HepG2 (cell line): ENCODE measurements around the gene TMEM174. TPM values are rescaled to one million over a fixed set of nuclear protein-coding genes. Genes with fewer than 3 reads are reported as not detected.

ENCODE experiments used
- ATAC-seq: fragments of 200-7000 bp; cut with Tn5 transposase; 3 replicates; pipeline ENCODE4 v1.9.1; 2020; ENCODE audit warnings: mild to moderate bottlenecking, moderate library complexity
- BruUV-seq: library from RNA; stranded (reverse); fragments of 400-500 nt; replicated peaks from 2 replicates; lab custom pipeline; 2021; lab: Mats Ljungman, UMichigan
- CTCF ChIA-PET: fragments of 300-600 bp; formaldehyde crosslinking; extraction: SDS; loops from one replicate; lab custom pipeline; 2021; ENCODE audit warnings: low total read pairs, inconsistent platforms, low intra/inter-chr PET ratio; lab: Yijun Ruan, JAX
- POLR2A ChIA-PET: fragments of 350-600 bp; sonication (Branson Sonifier 250); formaldehyde crosslinking; loops from one replicate; lab custom pipeline; 2020; ENCODE audit warnings: antibody characterized with exemption, inconsistent platforms; lab: Yijun Ruan, JAX
- DNase-seq: peaks from one replicate; pipeline ENCODE4 v3.0.0-alpha.2; 2015; ENCODE audit warnings: low spot score
- FAIRE-seq: peaks from 3 replicates; lab custom pipeline; 2011; peaks lifted over from hg19 to GRCh38; lab: Jason Lieb, UNC
- H2AFZ ChIP-seq: one replicate; pipeline ENCODE4 v1.6.1; 2011; ENCODE audit warnings: low read length, inconsistent platforms
- H3K27ac ChIP-seq: fragments of 300-600 bp; 3 replicates; pipeline ENCODE4 v1.8.0; 2011; ENCODE audit warnings: mixed run types, mild to moderate bottlenecking, mixed read lengths, low read length, inconsistent platforms; ENCODE audit not compliant: insufficient read depth; ENCODE audit errors: extremely low read length
- H3K27me3 ChIP-seq, 2 experiments: fragments of 200-600 bp in 1 of 2; 2 replicates in 1 of 2; 3 replicates in 1 of 2; pipeline versions ENCODE4 v1.6.0 to v1.8.0; 2011; ENCODE audit warnings: low read length in 2 of 2, mild to moderate bottlenecking in 2 of 2, moderate library complexity in 2 of 2, inconsistent platforms in 1 of 2; ENCODE audit not compliant: insufficient read depth in 2 of 2, control insufficient read depth in 1 of 2
- H3K36me3 ChIP-seq, 2 experiments: fragments of 200-600 bp in 1 of 2; replicated peaks in 1 of 2; 2 replicates in 1 of 2; 3 replicates in 1 of 2; pipeline versions ENCODE4 v1.5.1 to v1.8.0; 2011; ENCODE audit warnings: low read length in 2 of 2, inconsistent platforms in 1 of 2; ENCODE audit not compliant: insufficient read depth in 2 of 2, control insufficient read depth in 1 of 2
- H3K4me1 ChIP-seq: 2 replicates; pipeline ENCODE4 v1.5.1; 2012; ENCODE audit warnings: low read length, inconsistent platforms; ENCODE audit not compliant: insufficient read depth
- H3K4me2 ChIP-seq: 2 replicates; pipeline ENCODE4 v1.6.0; 2011; ENCODE audit warnings: low read depth, low read length, inconsistent platforms
- H3K4me3 ChIP-seq, 3 experiments: fragments of 200-600 bp in 1 of 3; sonication (generic), shearing (Covaris generic) in 1 of 3; replicated peaks in 1 of 3; 2 replicates each; pipeline ENCODE4 v1.5.1; 2011 to 2016; ENCODE audit warnings: low read length in 3 of 3, inconsistent platforms in 2 of 3, low read depth in 2 of 3, mild to moderate bottlenecking in 2 of 3, control low read depth in 1 of 3, mixed read lengths in 1 of 3; ENCODE audit not compliant: insufficient read depth in 1 of 3
- H3K79me2 ChIP-seq: one replicate; pipeline ENCODE4 v1.6.1; 2011; ENCODE audit warnings: low read length, inconsistent platforms; ENCODE audit not compliant: insufficient read depth
- H3K9ac ChIP-seq: 2 replicates; pipeline ENCODE4 v1.6.0; 2011; ENCODE audit warnings: mild to moderate bottlenecking, low read depth, low read length, inconsistent platforms; ENCODE audit not compliant: insufficient read depth
- H3K9me3 ChIP-seq: 2 replicates; pipeline ENCODE4 v1.5.1; 2012; ENCODE audit warnings: mild to moderate bottlenecking, low read length
- H4K20me1 ChIP-seq: 2 replicates; pipeline ENCODE4 v1.6.0; 2011; ENCODE audit warnings: inconsistent platforms, mild to moderate bottlenecking, low read length, moderate library complexity; ENCODE audit not compliant: insufficient read depth
- DNMT1 ChIP-seq: sonication (generic); formaldehyde crosslinking; IDR thresholded peaks from 2 replicates; pipeline ENCODE4 v1.5.1; 2020; ENCODE audit warnings: mild to moderate bottlenecking, missing genetic modification reagents
- TEAD3 ChIP-seq: optimal IDR thresholded peaks from 2 replicates; pipeline ENCODE3; 2016; ENCODE audit warnings: borderline replicate concordance
- THAP11 ChIP-seq: IDR thresholded peaks from 2 replicates; pipeline ENCODE4 v1.6.1; 2016; ENCODE audit warnings: missing biosample characterization, missing genetic modification reagents
- ZFAT ChIP-seq: sonication (generic); formaldehyde crosslinking; conservative IDR thresholded peaks from 2 replicates; pipeline ENCODE4 v1.8.1; 2023; ENCODE audit warnings: missing genetic modification reagents, inconsistent platforms
- ZNF232 ChIP-seq: sonication (generic); formaldehyde crosslinking; IDR thresholded peaks from 2 replicates; pipeline ENCODE4 v1.4.0; 2020; ENCODE audit warnings: missing genetic modification reagents, borderline replicate concordance
- WGBS: methylation state at CpG from one replicate; pipeline ENCODE4 v1.1.6; 2017; ENCODE audit warnings: low lambda C conversion rate; 5-methylcytosine and 5-hydroxymethylcytosine counted together
- in situ Hi-C: cut with HindIII; loops from 2 replicates; pipeline ENCODE4 v1.10.0; 2017; ENCODE audit warnings: low pct_unique_long_range_greater_than_20kb; ENCODE audit not compliant: extremely low pct_ligation_motif_present
- intact Hi-C: fragments of 100-400 bp; cut with micrococcal nuclease; formaldehyde crosslinking; loops from one replicate; pipeline ENCODE4 v1.10.0; 2022; ENCODE audit not compliant: unreplicated experiment
- polyA plus RNA-seq, 8 experiments: library from polyadenylated mRNA; depleted of rRNA in 3 of 8; stranded (reverse) in 7 of 8; unstranded in 1 of 8; fragments of >200 nt; fragmentation: Illumina TruSeq in 4 of 8; extraction: Trizol in 4 of 8; gene quantifications; 2 replicates each; pipeline versions ENCODE4 v1.2.1 to v1.2.3, GENCODE V29; 2011 to 2016; ENCODE audit warnings: low read depth in 4 of 8, missing spikeins in 1 of 8, mixed read lengths in 1 of 8; ENCODE audit not compliant: insufficient read depth in 1 of 8
- total RNA-seq, 5 experiments: library from RNA; depleted of rRNA; stranded (reverse); fragments of >200 nt; fragmentation: Illumina TruSeq; extraction: Trizol; gene quantifications; 2 replicates each; pipeline ENCODE4 v1.2.3, GENCODE V29; 2016; ENCODE audit warnings: low read depth in 1 of 5
- TF ChIP-seq, protein P1 (sequence below): sonication (generic); formaldehyde crosslinking; IDR thresholded peaks from 2 replicates; pipeline ENCODE4 v1.4.0; 2020; ENCODE audit warnings: missing genetic modification reagents
- TF ChIP-seq, protein P2 (sequence below): sonication (generic); formaldehyde crosslinking; IDR thresholded peaks from 2 replicates; pipeline ENCODE4 v1.4.0; 2020; ENCODE audit warnings: missing genetic modification reagents

TMEM174 gene
- total and polyA plus RNA-seq, 2 of the 13 experiments (the other 11 are each of a cell fraction or from before 2014, with no cell fraction given) = not detected

DNA sequence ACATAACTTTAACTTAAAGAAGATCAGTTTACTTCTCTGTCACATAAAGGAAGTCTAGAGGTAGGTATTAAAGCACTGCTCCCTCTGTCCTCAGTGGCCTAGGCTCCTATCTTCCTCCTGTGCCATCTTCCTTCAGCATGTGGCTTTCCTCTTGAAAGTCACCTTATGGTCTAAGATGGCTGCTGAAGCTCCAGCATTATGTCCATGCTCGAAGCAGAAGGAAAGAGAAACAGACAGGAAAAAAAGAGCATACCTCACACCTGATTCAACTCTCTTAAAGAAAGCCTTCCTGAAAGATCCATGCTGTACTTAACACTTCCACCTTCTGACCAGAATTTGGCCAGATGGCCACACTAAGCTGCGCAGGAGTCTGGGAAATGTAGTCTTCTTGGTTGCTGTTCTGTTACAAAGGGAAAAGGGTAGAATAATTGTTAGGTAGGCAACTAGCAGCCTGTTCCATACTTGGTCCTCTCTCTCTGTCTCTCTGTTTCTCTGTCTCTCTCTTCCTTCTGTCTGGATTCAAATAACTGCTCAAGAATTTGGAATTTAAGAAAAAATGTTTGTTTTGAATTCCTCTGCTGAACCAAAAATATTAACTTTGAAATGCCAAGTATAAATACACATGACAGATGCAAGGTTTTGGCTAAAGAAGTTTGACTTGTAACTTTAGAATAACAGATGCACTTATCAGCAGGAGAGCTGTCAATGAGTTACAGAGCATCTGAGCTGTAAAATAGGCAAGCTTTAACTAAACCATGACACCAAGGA is 16.0 kb downstream of the TMEM174 start:
- H3K27ac ChIP-seq = no peak overlapping the region
- H3K9ac ChIP-seq = no peak overlapping the region
- no peaks in the 10 kb centered on the region for H3K79me2 ChIP-seq
- WGBS = 50% methylated on average over 2 of the region's 2 CpGs
- no peak for DNase-seq
- H4K20me1 ChIP-seq = no peaks in the 10 kb centered on the region
- no peaks in the 10 kb centered on the region for H3K4me1 ChIP-seq
- POLR2A ChIA-PET = interaction anchor here (0.9 kb wide), 1 partner anchor 13 kb away, joined by 4 read pairs; no protein-coding TSS in a partner anchor
- no peak overlapping the region for H3K4me3 ChIP-seq
- in situ Hi-C loops (no loop called here), intact Hi-C loops (no loop called here)
- no peak overlapping the region for H3K4me2 ChIP-seq
- FAIRE-seq = no peak
- no peak overlapping the region for H2AFZ ChIP-seq
- BruUV-seq = no TSS peak
- H3K36me3 ChIP-seq = no peaks in the 10 kb centered on the region
- CTCF ChIA-PET = no interaction called here
- H3K27me3 ChIP-seq = peaks cover 1 to 13% of the 10 kb centered on the region in 2 experiments; a peak in 3 of 5 replicates
- TF ChIP-seq TEAD3 (CRISPR knock-in tag) (no peak), ZNF232 (CRISPR knock-in tag) (no peak), DNMT1 (no peak), THAP11 (peak; percentile 68; the same call in 1 of the 2 replicates), ZFAT (CRISPR knock-in tag) (no peak)
- TF ChIP-seq, protein P1, sequence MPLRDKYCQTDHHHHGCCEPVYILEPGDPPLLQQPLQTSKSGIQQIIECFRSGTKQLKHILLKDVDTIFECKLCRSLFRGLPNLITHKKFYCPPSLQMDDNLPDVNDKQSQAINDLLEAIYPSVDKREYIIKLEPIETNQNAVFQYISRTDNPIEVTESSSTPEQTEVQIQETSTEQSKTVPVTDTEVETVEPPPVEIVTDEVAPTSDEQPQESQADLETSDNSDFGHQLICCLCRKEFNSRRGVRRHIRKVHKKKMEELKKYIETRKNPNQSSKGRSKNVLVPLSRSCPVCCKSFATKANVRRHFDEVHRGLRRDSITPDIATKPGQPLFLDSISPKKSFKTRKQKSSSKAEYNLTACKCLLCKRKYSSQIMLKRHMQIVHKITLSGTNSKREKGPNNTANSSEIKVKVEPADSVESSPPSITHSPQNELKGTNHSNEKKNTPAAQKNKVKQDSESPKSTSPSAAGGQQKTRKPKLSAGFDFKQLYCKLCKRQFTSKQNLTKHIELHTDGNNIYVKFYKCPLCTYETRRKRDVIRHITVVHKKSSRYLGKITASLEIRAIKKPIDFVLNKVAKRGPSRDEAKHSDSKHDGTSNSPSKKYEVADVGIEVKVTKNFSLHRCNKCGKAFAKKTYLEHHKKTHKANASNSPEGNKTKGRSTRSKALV (CRISPR knock-in tag) = no peak
- TF ChIP-seq, protein P2, sequence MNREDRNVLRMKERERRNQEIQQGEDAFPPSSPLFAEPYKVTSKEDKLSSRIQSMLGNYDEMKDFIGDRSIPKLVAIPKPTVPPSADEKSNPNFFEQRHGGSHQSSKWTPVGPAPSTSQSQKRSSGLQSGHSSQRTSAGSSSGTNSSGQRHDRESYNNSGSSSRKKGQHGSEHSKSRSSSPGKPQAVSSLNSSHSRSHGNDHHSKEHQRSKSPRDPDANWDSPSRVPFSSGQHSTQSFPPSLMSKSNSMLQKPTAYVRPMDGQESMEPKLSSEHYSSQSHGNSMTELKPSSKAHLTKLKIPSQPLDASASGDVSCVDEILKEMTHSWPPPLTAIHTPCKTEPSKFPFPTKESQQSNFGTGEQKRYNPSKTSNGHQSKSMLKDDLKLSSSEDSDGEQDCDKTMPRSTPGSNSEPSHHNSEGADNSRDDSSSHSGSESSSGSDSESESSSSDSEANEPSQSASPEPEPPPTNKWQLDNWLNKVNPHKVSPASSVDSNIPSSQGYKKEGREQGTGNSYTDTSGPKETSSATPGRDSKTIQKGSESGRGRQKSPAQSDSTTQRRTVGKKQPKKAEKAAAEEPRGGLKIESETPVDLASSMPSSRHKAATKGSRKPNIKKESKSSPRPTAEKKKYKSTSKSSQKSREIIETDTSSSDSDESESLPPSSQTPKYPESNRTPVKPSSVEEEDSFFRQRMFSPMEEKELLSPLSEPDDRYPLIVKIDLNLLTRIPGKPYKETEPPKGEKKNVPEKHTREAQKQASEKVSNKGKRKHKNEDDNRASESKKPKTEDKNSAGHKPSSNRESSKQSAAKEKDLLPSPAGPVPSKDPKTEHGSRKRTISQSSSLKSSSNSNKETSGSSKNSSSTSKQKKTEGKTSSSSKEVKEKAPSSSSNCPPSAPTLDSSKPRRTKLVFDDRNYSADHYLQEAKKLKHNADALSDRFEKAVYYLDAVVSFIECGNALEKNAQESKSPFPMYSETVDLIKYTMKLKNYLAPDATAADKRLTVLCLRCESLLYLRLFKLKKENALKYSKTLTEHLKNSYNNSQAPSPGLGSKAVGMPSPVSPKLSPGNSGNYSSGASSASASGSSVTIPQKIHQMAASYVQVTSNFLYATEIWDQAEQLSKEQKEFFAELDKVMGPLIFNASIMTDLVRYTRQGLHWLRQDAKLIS = no peak
- peaks cover 4% of the 10 kb centered on the region for H3K9me3 ChIP-seq
- no peak for ATAC-seq
